K562 (cell line): Measurements from ENCODE around the gene TMC5. TPM values are rescaled to one million over a fixed set of nuclear protein-coding genes. Genes with fewer than 3 reads are reported as not detected.

Experiments used
- ETV1 ChIP-seq: fragments of 450-650 bp; conservative IDR thresholded peaks from 2 replicates; pipeline ENCODE4 v1.6.1; 2016; ENCODE audit warnings: missing genetic modification characterization, control low read depth, low read depth, missing compliant biosample characterization
- FOXJ2 ChIP-seq: fragments of 200-800 bp; sonication (Bioruptor generic); IDR thresholded peaks from 2 replicates; pipeline ENCODE4 v1.6.1; 2016; ENCODE audit warnings: missing genetic modification characterization, missing compliant biosample characterization
- MAFF ChIP-seq: IDR thresholded peaks from 2 replicates; pipeline ENCODE4 v1.6.1; 2012; ENCODE audit warnings: low read length, improper control_type of control experiment
- MCM3 ChIP-seq: fragments of 450-650 bp; IDR thresholded peaks from 2 replicates; pipeline ENCODE4 v1.6.1; 2016
- POU5F1 ChIP-seq: fragments of 150-350 bp; IDR thresholded peaks from 2 replicates; pipeline ENCODE4 v1.6.1; 2014; ENCODE audit warnings: borderline replicate concordance, low read length, low read depth, mild to moderate bottlenecking; ENCODE audit not compliant: partially characterized antibody
- SOX6 ChIP-seq: fragments of 450-650 bp; IDR thresholded peaks from 2 replicates; pipeline ENCODE4 v1.6.1; 2014; ENCODE audit warnings: mild to moderate bottlenecking
- polyA plus RNA-seq, 8 experiments: library from polyadenylated mRNA; depleted of rRNA in 4 of 8; stranded (reverse) in 5 of 8; unstranded in 3 of 8; fragments of >200 nt; fragmentation: Nextera tagmentation in 2 of 8; fragmentation: Illumina TruSeq in 1 of 8; extraction: Ambion mirVana in 2 of 8; extraction: Trizol in 1 of 8; gene quantifications; 2 replicates each; pipeline versions ENCODE4 v1.2.1 to v1.2.3, GENCODE V29; 2011 to 2014; ENCODE audit warnings: inconsistent platforms in 1 of 8, missing spikeins in 1 of 8
- total RNA-seq, 7 experiments: library from RNA; depleted of rRNA in 6 of 7; stranded (reverse); fragments of >200 nt in 6 of 7; fragmentation: Illumina TruSeq in 2 of 7; extraction: Trizol in 2 of 7; gene quantifications; 2 replicates each; pipeline versions ENCODE4 v1.2.1 to v1.2.3, GENCODE V29; 2011 to 2021; ENCODE audit warnings: low replicate concordance in 1 of 7
- TF ChIP-seq, protein P1 (sequence below): fragments of 150-350 bp; IDR thresholded peaks from 2 replicates; pipeline ENCODE4 v1.6.1; 2014; ENCODE audit warnings: low read depth, mild to moderate bottlenecking, low read length, borderline replicate concordance
- TF ChIP-seq, protein P2 (sequence below): fragments of 200-800 bp; sonication (Bioruptor generic); IDR thresholded peaks from 2 replicates; pipeline ENCODE4 v1.6.1; 2017; ENCODE audit warnings: missing genetic modification characterization, missing compliant biosample characterization
- TF ChIP-seq, protein P3 (sequence below): fragments of 250-450 bp; sonication (Bioruptor Pico); IDR thresholded peaks from 2 replicates; pipeline ENCODE4 v1.4.0; 2020; ENCODE audit warnings: mild to moderate bottlenecking

TMC5 gene
- total and polyA plus RNA-seq, 9 of the 15 experiments (the other 6 are each of a cell fraction or from before 2014, with no cell fraction given) = 0.83 to 2.6 (median 1.6) TPM

DNA sequence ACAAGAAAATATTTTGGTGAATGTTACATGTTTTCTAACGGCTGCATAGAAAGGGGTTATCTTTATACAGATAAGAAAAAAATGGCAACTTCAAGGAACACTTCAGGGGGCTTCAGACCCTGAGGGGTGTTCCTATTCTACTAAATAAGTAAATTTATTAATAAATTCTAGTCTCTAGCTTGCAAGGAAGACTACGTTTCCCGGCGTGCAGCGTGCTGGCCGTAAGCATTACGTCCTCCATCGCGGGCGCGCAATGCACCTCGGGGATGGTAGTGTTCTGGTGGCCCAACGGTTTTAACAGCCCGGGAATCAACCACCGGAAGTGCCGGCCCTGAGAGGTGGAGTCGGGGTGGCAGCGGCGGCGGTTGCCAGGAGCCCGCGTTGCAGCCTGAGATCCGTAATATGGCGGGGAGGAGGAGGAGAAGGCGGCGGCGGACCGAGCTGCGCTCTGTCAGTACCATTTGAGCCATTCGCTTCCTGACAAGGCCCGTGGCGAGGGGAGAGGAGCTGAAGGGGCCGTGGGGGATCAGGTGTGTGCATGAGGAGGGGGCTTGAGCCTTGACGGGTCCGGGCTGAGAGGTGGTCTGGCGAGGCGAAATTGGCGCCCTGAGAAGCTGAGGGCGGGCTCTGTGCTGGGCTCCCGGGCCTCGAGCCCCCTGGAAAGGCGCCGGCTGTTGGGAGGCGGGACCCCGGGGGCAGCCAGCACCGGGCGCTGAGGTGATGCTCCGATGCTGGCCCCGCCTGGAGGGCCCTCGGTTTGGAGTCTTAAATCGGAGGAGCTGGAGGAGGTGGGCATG, 106.1 kb downstream of the TMC5 start, which contains the start of gene CCP110 (continued):
- TF ChIP-seq, protein P1, sequence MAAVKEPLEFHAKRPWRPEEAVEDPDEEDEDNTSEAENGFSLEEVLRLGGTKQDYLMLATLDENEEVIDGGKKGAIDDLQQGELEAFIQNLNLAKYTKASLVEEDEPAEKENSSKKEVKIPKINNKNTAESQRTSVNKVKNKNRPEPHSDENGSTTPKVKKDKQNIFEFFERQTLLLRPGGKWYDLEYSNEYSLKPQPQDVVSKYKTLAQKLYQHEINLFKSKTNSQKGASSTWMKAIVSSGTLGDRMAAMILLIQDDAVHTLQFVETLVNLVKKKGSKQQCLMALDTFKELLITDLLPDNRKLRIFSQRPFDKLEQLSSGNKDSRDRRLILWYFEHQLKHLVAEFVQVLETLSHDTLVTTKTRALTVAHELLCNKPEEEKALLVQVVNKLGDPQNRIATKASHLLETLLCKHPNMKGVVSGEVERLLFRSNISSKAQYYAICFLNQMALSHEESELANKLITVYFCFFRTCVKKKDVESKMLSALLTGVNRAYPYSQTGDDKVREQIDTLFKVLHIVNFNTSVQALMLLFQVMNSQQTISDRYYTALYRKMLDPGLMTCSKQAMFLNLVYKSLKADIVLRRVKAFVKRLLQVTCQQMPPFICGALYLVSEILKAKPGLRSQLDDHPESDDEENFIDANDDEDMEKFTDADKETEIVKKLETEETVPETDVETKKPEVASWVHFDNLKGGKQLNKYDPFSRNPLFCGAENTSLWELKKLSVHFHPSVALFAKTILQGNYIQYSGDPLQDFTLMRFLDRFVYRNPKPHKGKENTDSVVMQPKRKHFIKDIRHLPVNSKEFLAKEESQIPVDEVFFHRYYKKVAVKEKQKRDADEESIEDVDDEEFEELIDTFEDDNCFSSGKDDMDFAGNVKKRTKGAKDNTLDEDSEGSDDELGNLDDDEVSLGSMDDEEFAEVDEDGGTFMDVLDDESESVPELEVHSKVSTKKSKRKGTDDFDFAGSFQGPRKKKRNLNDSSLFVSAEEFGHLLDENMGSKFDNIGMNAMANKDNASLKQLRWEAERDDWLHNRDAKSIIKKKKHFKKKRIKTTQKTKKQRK = no peak
- TF ChIP-seq MCM3 (no peak), FOXJ2 (peak; percentile 73), ETV1 (tag) (peak; percentile 83), MAFF (no peak), POU5F1 (peak; percentile 90), SOX6 (no peak)
- TF ChIP-seq, protein P2, sequence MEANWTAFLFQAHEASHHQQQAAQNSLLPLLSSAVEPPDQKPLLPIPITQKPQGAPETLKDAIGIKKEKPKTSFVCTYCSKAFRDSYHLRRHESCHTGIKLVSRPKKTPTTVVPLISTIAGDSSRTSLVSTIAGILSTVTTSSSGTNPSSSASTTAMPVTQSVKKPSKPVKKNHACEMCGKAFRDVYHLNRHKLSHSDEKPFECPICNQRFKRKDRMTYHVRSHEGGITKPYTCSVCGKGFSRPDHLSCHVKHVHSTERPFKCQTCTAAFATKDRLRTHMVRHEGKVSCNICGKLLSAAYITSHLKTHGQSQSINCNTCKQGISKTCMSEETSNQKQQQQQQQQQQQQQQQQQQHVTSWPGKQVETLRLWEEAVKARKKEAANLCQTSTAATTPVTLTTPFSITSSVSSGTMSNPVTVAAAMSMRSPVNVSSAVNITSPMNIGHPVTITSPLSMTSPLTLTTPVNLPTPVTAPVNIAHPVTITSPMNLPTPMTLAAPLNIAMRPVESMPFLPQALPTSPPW (CRISPR knock-in tag) = peak; percentile 39; the same call in 1 of the 2 replicates
- TF ChIP-seq, protein P3, sequence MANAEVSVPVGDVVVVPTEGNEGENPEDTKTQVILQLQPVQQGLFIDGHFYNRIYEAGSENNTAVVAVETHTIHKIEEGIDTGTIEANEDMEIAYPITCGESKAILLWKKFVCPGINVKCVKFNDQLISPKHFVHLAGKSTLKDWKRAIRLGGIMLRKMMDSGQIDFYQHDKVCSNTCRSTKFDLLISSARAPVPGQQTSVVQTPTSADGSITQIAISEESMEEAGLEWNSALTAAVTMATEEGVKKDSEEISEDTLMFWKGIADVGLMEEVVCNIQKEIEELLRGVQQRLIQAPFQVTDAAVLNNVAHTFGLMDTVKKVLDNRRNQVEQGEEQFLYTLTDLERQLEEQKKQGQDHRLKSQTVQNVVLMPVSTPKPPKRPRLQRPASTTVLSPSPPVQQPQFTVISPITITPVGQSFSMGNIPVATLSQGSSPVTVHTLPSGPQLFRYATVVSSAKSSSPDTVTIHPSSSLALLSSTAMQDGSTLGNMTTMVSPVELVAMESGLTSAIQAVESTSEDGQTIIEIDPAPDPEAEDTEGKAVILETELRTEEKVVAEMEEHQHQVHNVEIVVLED (CRISPR knock-in tag) = peak; percentile 94
